HPDE6-E6E7 (cell line): Measurements from ENCODE around the gene KDELR3.
"Not testable (repeated sequence)": the region's sequence is repeated elsewhere in the genome, so short reads cannot be mapped to it uniquely, and the experiment has no call there.

ENCODE experiments used
- DNase-seq: peaks from one replicate; pipeline ENCODE4 v3.0.0; 2011; ENCODE audit warnings: missing footprints; ENCODE audit errors: extremely low spot score

KDELR3 gene

GRCh38 chr22:38456272-38456835, 11.5 kb upstream of the KDELR3 start:
- DNase-seq = no peak

DNA sequence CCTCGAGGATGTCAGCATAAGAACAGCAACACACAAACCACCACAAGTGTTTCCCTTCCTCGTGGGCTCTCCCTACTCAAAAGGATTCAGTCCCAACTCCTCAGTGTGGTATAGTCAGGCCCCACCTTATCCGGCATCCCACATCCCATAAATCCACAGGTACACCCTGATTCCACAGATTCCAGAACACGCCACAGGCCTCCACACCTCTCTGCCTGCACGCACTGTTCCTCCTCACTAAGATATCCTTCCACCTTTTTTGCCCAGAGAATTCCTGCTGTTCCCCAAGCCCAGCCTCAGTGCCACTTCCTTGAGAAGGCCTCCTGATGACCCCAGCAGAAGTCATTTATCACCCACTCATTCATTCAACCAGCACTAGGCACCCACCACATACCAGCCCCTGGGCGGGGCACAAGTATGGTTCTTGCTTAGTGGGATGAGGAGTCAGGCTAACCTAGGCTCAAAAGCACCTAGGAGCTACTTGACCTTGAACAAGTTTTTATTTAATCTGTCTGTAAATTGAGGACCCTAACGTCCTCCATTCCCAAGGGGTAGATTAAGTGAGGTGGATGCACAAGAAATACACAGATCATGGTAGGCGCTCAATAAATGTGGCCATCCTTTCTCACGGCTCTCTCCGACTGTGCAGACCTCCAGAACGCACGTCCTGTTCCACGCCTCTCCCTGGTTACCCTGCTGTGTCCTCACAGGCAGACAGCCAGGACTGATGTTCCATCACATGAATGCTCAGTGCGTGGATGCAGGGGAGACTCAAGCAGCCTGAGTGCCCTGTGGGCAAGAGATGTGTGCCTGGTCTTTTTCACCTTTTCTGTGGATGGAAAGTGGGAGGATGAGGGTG, 10.8 kb upstream of the KDELR3 start:
- no peak for DNase-seq

GRCh38 chr22:38460426-38460840, 7.5 kb upstream of the KDELR3 start:
- DNase-seq = no peak

DNA sequence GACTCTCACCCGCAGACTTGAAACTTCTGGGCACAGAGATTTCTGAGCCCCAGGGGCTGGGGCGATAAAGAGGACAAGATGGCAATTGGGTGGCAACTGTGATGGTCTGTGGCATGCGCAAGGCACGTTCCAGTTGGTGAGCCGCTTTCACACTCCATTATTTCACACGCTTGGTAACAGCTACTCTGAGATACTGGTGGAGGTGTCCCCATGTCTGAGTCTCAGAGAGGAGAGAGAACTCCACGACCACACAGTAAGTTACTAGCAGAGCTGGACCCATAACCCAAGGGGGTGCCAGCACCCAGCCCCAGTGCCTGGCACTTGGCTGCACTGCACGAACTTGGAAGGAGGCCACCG, 6.9 kb upstream of the KDELR3 start:
- DNase-seq = no peak

GRCh38 chr22:38461414-38462081, 6.3 kb upstream of the KDELR3 start:
- DNase-seq = peak; percentile 58

DNA sequence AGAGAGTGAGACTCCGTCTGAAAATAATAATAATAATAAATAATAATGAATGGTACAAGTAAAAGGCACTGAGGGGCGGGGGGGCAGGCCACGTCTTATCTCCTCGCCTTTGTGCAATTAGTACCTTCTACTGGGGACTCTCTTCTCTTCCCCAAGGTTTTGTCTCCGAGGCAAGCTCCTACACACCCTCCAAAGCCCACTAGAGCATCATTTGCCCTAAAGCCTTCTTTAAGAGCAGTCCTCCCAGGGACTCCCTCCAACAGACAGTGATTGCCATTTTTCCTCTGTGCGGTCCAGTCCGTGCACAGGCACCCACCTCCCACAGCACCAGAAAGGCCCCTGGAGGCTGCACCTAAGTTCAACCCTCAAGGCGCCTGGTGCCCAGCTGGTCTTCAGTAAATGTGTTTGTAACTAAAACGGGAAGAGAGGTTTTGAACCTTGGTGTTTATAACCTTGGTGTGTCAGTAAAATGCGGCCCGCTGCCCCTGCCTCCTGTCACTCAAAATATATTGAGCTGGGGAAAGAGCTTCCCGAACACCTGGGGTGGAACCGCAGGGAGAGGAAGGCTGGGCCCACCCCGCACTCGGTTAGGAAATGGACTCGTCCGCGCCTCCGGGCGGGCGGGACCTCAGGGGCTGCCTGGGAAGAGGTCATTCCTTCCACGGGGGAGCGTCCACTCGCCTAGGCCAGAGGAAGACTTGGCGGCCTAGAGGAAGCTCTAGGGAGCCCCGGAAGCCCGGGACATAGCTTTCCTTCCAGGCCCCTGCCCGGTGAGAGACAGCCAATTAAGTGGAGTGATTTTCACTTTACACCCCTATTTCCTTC, 4.7 kb upstream of the KDELR3 start:
- no peak for DNase-seq

DNA sequence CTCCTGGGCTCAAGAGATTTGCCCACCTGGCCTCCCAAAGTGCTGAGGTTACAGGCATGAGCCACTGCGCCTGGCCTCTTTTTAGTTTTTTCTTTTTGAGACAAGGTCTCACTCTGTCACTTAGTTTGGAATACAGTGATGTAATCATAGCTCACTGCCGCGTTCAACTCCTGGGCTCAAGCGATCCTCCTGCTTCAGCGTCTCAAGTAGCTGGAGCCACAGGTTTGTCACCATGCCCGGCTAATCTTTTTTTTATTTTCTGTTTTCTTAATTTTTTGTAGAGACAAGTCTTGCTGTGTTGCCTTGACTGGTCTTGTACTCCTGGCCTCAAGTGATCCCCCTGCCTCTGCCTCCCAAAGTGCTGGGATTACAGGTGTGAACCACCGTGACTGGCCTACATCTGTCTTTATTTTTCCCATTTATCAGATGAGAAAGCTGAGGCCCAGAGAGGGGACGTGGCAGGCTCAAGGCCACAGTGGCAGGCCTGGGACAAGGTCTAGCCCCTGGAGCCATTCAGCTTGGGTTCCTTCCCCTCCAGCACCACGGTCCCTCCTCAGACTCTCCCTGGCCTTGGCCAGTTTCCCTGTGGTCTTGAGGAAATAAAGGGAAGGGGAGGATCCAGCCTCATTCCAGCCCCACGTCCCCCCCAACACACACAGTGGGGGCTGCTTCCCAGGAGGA, 2.8 kb upstream of the KDELR3 start:
- DNase-seq = no peak

DNA sequence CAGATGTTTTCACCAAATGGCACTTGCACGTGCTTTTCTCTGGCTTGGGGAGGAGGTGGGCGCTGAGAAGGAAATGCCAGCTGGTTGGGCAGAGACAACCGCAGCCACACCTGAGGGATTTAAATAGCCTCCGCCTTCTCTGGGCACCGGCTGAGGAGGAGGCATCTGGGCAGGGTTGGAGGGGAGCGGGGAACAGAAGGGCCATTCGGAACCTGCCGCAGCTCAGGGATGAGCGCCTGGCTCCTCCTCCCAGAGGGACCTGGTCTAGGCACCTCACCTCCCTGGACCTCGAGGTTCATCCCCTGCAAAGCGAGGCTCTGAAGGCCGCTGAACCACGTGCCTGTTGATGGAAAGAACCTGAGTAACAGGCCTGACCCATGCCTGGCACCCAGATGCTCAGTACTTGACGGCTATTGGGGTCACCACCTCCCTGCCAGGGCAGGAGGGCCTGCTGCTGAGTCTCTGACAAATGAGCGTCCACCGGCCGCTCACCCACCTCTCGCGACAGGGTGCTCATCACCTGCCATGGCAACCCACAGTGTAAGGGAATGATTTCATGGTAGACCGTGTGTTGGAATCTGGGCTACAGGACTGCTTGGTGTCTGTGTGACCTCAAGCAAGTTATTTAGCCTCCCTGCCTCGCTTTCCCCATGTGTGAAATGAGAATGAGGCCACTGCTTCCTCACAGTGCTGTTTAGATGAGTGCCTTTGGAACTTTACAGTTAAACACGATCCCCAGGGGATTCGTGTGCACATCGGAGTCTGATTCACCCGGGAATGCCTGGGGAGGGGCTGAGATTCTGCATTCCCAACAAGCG, 2.0 kb upstream of the KDELR3 start:
- no peak for DNase-seq

DNA sequence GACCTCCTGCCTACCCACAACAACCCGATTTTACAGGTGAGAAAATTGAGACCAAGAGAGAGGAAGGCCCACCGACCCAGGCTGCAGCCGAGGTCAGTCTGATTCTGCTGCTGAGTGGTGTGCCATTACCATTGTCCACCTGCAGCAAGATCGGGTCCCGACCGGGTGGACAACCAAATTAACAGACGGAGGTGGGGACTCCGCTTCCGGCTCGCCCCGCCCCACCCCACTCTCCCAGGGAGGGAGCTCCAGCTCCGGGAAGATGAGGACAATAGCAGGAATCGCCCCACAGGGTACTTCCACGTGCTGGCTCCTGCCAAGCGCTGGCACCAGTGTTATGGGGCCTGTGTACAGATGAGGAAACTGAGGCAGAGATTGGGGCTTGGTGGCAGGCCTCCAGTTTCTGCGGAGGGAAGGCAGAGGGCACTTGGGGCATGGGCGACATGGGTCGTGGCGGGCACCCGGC, 425 bp upstream of the KDELR3 start:
- no peak for DNase-seq

DNA sequence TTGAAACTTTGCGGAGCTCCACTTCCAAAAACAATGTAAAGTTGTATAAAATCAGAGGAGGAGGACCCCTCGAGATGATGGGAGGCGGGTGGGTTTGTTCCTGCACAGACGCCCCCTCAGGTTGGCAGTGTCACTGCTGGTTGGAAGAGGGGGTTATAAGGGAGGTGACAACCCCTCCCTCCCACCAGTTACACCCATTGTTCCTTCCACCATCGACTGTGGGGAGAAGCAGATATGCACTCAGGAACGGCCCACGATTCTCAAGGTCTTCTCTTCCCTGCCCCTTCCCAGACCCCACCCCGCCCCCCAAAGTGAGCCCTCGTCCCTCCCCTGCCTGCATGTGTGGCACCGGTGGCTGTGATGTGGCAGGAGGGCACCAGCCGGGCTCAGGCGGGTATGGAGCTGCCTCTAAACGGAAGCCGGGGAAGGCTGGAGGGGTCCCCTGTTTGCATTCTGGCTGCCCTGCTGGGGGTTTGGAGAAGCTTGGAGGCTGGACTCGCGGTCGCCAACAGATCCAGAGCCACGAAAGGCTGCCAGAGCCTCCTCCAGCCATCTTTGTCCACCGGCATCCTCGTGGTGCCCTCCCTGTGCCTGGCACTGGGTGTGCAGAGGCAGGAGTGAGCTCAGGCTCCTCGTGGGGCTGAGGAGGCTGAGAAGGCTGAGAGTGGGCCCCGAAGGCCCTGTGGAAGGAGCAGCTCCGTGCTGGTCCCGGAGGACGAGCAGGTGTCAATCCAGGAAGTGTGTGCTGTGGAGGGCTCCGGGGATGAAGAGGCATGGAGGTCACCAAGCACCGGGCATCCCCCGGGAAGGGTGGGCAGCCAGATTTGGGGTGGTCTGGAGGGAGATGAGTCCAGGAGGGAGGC, 778 bp downstream of the KDELR3 start:
- DNase-seq = no peak

DNA sequence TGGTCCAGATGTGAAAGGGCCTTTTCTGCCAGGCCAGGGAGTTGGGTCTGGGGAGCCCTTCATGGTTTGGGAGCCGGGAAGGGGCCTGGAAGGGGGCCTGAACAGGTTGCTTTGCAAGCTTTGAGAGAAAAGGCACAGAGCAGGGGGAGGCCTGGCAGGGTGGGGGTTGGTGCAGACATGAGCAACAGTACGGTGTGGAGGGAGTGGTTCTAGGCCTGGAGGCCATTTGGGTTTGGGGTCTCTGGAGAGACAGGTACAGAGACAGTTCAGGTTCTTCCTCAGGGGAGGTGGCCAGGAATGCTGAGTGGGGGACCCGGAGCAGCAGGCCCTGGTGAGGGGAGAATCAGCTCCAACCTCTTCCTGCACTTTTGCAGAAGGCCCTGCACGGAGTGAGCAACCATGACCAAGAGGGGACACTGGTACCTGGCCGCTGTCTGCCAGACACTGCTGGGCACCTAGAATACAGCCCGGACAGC, 1.4 kb downstream of the KDELR3 start:
- no peak for DNase-seq

DNA sequence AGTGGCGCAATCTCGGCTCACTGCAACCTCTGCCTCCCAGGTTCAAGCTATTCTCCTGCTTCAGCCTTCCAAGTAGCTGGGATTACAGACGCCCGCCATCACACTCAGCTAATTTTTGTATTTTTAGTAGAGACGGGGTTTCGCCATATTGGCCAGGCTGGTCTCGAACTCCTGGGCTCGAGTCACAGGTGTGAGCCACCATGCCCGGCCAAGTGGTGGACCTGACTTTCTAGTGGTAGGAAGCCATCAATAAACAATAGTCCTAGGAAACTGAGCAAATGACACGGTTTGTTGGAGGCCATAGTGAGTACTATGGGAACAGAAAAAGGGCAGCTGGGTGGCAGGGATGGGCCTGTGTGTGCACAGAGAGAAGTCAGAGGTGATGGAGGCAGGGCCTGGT, 2.3 kb downstream of the KDELR3 start:
- DNase-seq = not testable (repeated sequence)

DNA sequence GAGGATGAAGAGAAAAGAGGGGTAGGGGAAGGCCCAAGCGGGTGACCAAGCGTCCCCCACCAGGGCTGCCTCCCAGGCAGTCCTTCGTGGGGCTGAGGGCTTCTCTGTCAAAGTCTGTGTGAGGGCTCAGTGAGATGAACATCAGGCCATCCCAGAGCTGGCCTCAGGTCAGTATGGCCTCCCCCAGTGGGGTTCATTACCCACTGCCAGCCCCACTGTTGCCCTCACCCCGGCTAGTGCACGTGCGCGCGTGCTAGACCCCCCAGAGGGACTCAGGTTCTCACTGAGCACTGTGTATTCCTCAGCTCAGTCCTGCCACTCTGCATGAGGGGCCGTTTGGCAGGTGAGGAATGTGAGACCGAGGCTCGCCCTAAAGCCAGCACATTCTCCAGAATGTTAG, 3.3 kb downstream of the KDELR3 start:
- no peak for DNase-seq

GRCh38 chr22:38474003-38474607, 6.2 kb downstream of the KDELR3 start:
- DNase-seq = no peak

- DNase-seq = no peak
Measured at GRCh38 chr22:38477585-38477984, 9.7 kb downstream of the KDELR3 start.

GRCh38 chr22:38479096-38479837, 11.4 kb downstream of the KDELR3 start:
- DNase-seq = no peak

GRCh38 chr22:38481162-38481870, 13.4 kb downstream of the KDELR3 start:
- no peak for DNase-seq

- no peak for DNase-seq
Measured at GRCh38 chr22:38481871-38482332, 14.0 kb downstream of the KDELR3 start.
